ENCODE data around the gene L3MBTL4. TPM values are rescaled to one million over a fixed set of nuclear protein-coding genes. Genes with fewer than 3 reads are reported as not detected.
"Not testable (repeated sequence)": the region's sequence is repeated elsewhere in the genome, so short reads cannot be mapped to it uniquely, and the experiment has no call there.

L3MBTL4 gene
- total RNA-seq, 1 donor: 8.1 TPM

GRCh38 chr18:6204476-6204875 lies 210.2 kb downstream of the L3MBTL4 start:
- no peak for DNase-seq (ENCODE audit: low read depth in 2 of 3, low spot score in 2 of 3)

GRCh38 chr18:6203791-6204190 lies 210.9 kb downstream of the L3MBTL4 start:
- no peak for DNase-seq (ENCODE audit: low read depth in 2 of 3, low spot score in 2 of 3)

GRCh38 chr18:6202861-6203260 lies 211.8 kb downstream of the L3MBTL4 start:
- DNase-seq (ENCODE audit: low read depth in 2 of 3, low spot score in 2 of 3): no peak

GRCh38 chr18:6200204-6200774 lies 214.4 kb downstream of the L3MBTL4 start:
- DNase-seq (ENCODE audit: low read depth in 2 of 3, low spot score in 2 of 3): no peak

- no peak for DNase-seq (ENCODE audit: low read depth in 2 of 3, low spot score in 2 of 3)
These were observed 214.9 kb downstream of the L3MBTL4 start for GRCh38 chr18:6199777-6200176.

GRCh38 chr18:6198585-6198984 lies 216.1 kb downstream of the L3MBTL4 start:
- no peak for DNase-seq (ENCODE audit: low read depth in 2 of 3, low spot score in 2 of 3)

GRCh38 chr18:6194640-6195039 lies 220.1 kb downstream of the L3MBTL4 start:
- DNase-seq (ENCODE audit: low read depth in 2 of 3, low spot score in 2 of 3): no peak

GRCh38 chr18:6185782-6186181 lies 228.9 kb downstream of the L3MBTL4 start:
- not testable (repeated sequence) for DNase-seq (ENCODE audit: low read depth in 2 of 3, low spot score in 2 of 3)

GRCh38 chr18:6174983-6175745 lies 239.5 kb downstream of the L3MBTL4 start:
- DNase-seq (ENCODE audit: low read depth in 2 of 3, low spot score in 2 of 3): no peak

- no peak for DNase-seq (ENCODE audit: low read depth in 2 of 3, low spot score in 2 of 3)
These were observed 244.1 kb downstream of the L3MBTL4 start for GRCh38 chr18:6170604-6171003.

GRCh38 chr18:6161549-6161948 lies 253.2 kb downstream of the L3MBTL4 start:
- no peak for DNase-seq (ENCODE audit: low read depth in 2 of 3, low spot score in 2 of 3)

- no peak for DNase-seq (ENCODE audit: low read depth in 2 of 3, low spot score in 2 of 3)
These were observed 255.3 kb downstream of the L3MBTL4 start for GRCh38 chr18:6159426-6159825.

GRCh38 chr18:6158958-6159357 lies 255.8 kb downstream of the L3MBTL4 start:
- DNase-seq (ENCODE audit: low read depth in 2 of 3, low spot score in 2 of 3): no peak

GRCh38 chr18:6156446-6156845 lies 258.3 kb downstream of the L3MBTL4 start:
- DNase-seq (ENCODE audit: low read depth in 2 of 3, low spot score in 2 of 3): no peak

GRCh38 chr18:6155707-6156106 lies 259.0 kb downstream of the L3MBTL4 start:
- no peak for DNase-seq (ENCODE audit: low read depth in 2 of 3, low spot score in 2 of 3)

- DNase-seq (ENCODE audit: low read depth in 2 of 3, low spot score in 2 of 3): no peak
These were observed 264.3 kb downstream of the L3MBTL4 start for GRCh38 chr18:6150430-6150829.

- no peak for DNase-seq (ENCODE audit: low read depth in 2 of 3, low spot score in 2 of 3)
These were observed 268.4 kb downstream of the L3MBTL4 start for GRCh38 chr18:6146307-6146661.

GRCh38 chr18:6145645-6146306 lies 268.9 kb downstream of the L3MBTL4 start:
- no peak for DNase-seq (ENCODE audit: low read depth in 2 of 3, low spot score in 2 of 3)

- DNase-seq (ENCODE audit: low read depth in 2 of 3, low spot score in 2 of 3): no peak
These were observed 275.7 kb downstream of the L3MBTL4 start for GRCh38 chr18:6139007-6139406.

- not testable (repeated sequence) for DNase-seq (ENCODE audit: low read depth in 2 of 3, low spot score in 2 of 3)
These were observed 278.8 kb downstream of the L3MBTL4 start for GRCh38 chr18:6135901-6136300.

- not testable (repeated sequence) for DNase-seq (ENCODE audit: low read depth in 2 of 3, low spot score in 2 of 3)
These were observed 279.7 kb downstream of the L3MBTL4 start for GRCh38 chr18:6135029-6135428.

- no peak for DNase-seq (ENCODE audit: low read depth in 2 of 3, low spot score in 2 of 3)
These were observed 281.9 kb downstream of the L3MBTL4 start for GRCh38 chr18:6132751-6133368.

Measured in hematopoietic multipotent progenitor cell (in vitro differentiated cells).